ENCODE data around the gene UNC93A. TPM values are rescaled to one million over a fixed set of nuclear protein-coding genes. Genes with fewer than 3 reads are reported as not detected.
"Not testable (repeated sequence)": the region's sequence is repeated elsewhere in the genome, so short reads cannot be mapped to it uniquely, and the experiment has no call there.

Gene UNC93A
- total RNA-seq, 4 donors from 2014 or later: not detected

DNA sequence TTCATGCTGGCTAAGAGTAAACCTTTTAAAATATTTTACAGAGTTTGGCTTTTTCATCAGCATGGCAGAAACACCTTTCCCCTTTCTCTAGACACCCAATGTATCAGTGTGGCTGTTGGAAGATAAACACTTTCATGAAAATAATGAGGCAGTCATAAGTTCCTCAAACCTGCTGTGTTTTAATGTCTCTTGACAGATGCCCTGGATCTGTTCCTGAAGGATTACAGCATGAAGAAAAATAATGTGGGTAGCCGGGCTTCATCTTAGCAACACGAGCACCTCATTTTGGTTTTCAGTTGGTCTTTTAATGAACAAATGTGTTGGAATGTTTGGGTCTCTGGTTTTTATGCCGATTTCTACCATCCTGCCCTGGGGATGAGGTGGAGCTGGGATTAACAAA lies 45.5 kb upstream of the UNC93A start:
- intact Hi-C loops (cut with DNase I): no loop called here
- Histone ChIP-seq H3K27ac (no peak overlapping the region), H3K36me3 (no peaks in the 10 kb centered on the region), H3K4me3 (replicated peaks in 1 of 3) (no peak overlapping the region), H3K27me3 (no peaks in the 10 kb centered on the region), H3K4me1 (no peaks in the 10 kb centered on the region), H3K9me3 (no peaks in the 10 kb centered on the region)
- no peak for DNase-seq
- 90 to 91% methylated on average over 3 of the region's 3 CpGs for WGBS, 2 donors
- TF ChIP-seq, protein P1, sequence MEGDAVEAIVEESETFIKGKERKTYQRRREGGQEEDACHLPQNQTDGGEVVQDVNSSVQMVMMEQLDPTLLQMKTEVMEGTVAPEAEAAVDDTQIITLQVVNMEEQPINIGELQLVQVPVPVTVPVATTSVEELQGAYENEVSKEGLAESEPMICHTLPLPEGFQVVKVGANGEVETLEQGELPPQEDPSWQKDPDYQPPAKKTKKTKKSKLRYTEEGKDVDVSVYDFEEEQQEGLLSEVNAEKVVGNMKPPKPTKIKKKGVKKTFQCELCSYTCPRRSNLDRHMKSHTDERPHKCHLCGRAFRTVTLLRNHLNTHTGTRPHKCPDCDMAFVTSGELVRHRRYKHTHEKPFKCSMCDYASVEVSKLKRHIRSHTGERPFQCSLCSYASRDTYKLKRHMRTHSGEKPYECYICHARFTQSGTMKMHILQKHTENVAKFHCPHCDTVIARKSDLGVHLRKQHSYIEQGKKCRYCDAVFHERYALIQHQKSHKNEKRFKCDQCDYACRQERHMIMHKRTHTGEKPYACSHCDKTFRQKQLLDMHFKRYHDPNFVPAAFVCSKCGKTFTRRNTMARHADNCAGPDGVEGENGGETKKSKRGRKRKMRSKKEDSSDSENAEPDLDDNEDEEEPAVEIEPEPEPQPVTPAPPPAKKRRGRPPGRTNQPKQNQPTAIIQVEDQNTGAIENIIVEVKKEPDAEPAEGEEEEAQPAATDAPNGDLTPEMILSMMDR (IDR thresholded peaks at IDR 0.05): no peak
- TF ChIP-seq POLR2A (IDR thresholded peaks at IDR 0.05): no peak

DNA sequence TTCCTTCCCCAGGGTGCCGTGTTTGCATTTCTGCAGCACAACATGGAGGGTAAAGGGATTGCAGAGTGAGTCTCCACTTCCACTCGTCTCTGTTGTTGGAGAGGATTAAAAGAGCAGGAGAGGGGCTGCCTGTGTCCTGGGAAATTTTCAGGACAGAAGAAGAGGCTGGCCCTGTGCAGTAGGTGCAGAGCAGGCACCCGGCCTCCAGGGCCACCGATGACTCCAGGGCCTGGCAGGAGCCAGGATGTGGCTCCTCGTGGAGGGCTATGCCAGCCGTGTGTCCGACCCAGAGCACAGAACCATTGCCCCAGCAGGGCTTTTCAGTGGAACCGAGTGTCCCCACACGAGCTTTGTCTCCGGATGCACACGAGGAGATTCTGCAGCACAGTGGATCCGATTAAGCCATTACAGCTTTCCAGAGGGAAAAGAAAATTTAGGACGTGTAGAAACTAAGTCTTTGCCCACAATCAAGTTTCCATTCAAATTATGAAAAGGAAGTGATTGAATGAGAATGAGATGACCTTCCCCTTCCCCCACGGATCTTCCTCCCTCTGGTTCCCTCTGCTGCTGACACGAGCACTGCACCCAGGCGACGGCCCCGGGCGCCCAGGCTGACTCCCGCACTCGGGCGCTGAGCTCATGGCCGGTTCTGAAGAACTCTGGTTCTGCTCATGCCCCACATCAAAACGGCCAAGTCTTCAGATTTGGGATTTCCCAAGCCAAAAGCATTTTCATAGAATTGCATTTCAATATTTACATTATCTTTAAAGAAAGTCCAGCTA lies 43.1 kb upstream of the UNC93A start:
- TF ChIP-seq, protein P1 (IDR thresholded peaks at IDR 0.05): no peak
- no peak for TF ChIP-seq POLR2A (IDR thresholded peaks at IDR 0.05)
- no peak for DNase-seq
- Histone ChIP-seq H3K9me3 (no peaks in the 10 kb centered on the region), H3K4me3 (replicated peaks in 1 of 3) (no peak overlapping the region), H3K36me3 (no peaks in the 10 kb centered on the region), H3K27ac (no peak overlapping the region), H3K27me3 (no peaks in the 10 kb centered on the region), H3K4me1 (no peaks in the 10 kb centered on the region)
- intact Hi-C loops (cut with DNase I): no loop called here
- 75 to 77% methylated on average over 23 to 24 of the region's 24 CpGs for WGBS, 2 donors

DNA sequence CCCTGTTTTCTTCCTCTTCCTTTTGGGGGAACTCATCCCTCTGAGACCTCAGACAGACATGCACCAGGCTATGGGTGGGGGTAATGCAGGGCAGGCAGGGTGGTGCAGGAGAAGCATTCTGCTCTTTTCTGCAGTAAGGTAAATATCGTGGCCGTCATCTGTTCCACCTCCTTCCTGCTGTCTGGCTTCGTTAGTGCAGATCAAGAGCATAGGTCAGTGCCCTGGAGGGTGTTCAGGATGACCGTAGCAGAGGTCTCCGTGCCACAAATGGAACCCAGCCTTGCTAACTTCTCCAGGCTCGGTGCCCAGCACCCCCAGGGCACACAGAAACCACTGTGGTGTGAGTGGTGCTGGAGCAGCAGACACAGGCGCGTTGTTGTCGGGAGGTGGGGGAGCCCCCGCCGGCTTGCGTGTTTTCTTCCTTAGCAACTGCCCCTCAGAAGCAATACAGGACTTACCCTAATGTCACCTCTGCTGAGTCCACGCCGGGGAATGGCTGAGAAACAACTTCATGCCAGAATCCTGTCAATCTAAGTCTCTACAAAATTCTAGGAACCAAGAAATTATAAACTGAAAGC lies 42.1 kb upstream of the UNC93A start:
- intact Hi-C loops (cut with DNase I); H3K27me3 ChIP-seq; H3K4me3 ChIP-seq (replicated peaks in 1 of 3); H3K4me1 ChIP-seq; H3K27ac ChIP-seq; DNase-seq; H3K9me3 ChIP-seq; H3K36me3 ChIP-seq: not testable (repeated sequence)
- 70 to 90% methylated on average over 13 to 14 of the region's 14 CpGs for WGBS, 2 donors

DNA sequence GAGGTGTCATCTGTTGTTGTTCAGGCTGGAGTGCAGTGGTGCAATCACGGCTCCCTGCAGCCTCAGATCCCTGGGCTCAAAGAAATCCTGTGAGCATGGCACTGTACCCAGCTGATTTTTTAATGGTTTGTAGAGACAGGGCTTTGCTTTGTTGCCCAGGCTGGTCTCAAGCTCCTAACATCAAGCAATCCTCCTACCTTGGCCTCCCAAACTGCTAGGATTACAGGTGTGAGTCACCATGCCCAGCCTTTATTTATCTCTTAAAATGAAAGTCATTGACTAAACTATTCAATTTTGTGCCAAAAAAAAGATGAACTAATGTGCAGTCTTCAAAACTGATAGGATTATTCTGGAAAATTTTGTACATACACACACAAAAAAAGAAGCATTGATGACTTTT lies 38.8 kb upstream of the UNC93A start:
- DNase-seq: no peak
- H3K36me3 ChIP-seq: no peaks in the 10 kb centered on the region
- H3K27ac ChIP-seq: no peak overlapping the region
- no peaks in the 10 kb centered on the region for H3K27me3 ChIP-seq
- intact Hi-C loops (cut with DNase I): no loop called here
- 88 to 100% methylated on average over 1 of the region's 1 CpG for WGBS, 2 donors
- H3K4me3 ChIP-seq (replicated peaks in 1 of 3): no peak overlapping the region
- H3K9me3 ChIP-seq: no peaks in the 10 kb centered on the region
- H3K4me1 ChIP-seq: no peaks in the 10 kb centered on the region
- no peak for TF ChIP-seq POLR2A (IDR thresholded peaks at IDR 0.05)
- TF ChIP-seq, protein P1 (IDR thresholded peaks at IDR 0.05): no peak

DNA sequence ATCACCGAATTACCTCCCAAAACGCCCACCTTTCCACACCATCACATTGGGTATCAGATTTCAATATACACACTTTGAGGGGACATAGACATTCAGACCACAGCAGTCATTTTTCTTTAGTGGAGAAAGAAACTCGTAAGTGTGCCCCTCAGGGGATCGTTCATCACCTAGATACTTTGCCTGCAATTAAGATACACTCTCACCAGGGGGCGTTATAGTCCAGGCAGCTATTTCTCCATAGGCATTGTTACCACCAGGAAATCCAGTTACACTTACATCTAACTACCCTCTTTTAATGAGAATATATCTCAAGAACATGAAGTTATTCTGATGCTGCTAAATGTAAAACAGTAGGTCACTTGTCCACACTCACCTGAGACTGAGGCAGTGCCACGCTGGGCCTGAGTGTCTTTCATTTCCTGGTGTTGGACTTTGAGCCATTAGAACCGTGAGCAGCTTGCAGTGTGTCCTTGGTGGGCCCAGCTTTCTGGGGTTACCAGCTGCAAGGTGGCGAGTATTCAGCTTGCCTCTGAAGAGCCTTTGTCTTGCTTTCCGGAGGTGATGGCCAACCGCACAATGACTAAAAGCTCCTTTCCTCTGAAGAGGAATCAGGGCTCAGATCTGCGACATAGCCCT lies 35.1 kb upstream of the UNC93A start:
- H3K4me3 ChIP-seq (replicated peaks in 1 of 3): no peak overlapping the region
- 83 to 91% methylated on average over 8 to 11 of the region's 11 CpGs for WGBS, 2 donors
- TF ChIP-seq, protein P1 (IDR thresholded peaks at IDR 0.05): no peak
- no peak for TF ChIP-seq POLR2A (IDR thresholded peaks at IDR 0.05)
- H3K27me3 ChIP-seq: no peaks in the 10 kb centered on the region
- H3K9me3 ChIP-seq: no peaks in the 10 kb centered on the region
- intact Hi-C loops (cut with DNase I): no loop called here
- H3K4me1 ChIP-seq: no peaks in the 10 kb centered on the region
- no peak for DNase-seq
- H3K27ac ChIP-seq: no peak overlapping the region
- H3K36me3 ChIP-seq: no peaks in the 10 kb centered on the region
